HCT116 (cell line): ENCODE results near the gene UCP2. TPM values are rescaled to one million over a fixed set of nuclear protein-coding genes. Genes with fewer than 3 reads are reported as not detected.

Experiments used
- ATAC-seq: fragments of 200-7000 bp; cut with Tn5 transposase; 2 replicates; pipeline ENCODE4 v1.9.1; 2020; ENCODE audit warnings: mild to moderate bottlenecking, moderate library complexity
- BruUV-seq: library from RNA; stranded (reverse); fragments of 400-500 nt; replicated peaks from 2 replicates; lab custom pipeline; 2021; lab: Mats Ljungman, UMichigan
- CTCF ChIA-PET: fragments of 300-600 bp; sonication (Branson Sonifier 250); formaldehyde crosslinking; loops from one replicate; lab custom pipeline; 2021; ENCODE audit warnings: antibody characterized with exemption; lab: Charles Lee
- POLR2A ChIA-PET: fragments of 300-600, 350-600 bp; sonication (Branson Sonifier 250); formaldehyde crosslinking; loops from one replicate; lab custom pipeline; 2021; ENCODE audit warnings: antibody characterized with exemption; lab: Charles Lee
- RAD21 ChIA-PET, 2 experiments: fragments of 300-600 bp; sonication (Branson Sonifier 250); formaldehyde crosslinking; loops; one replicate each; lab custom pipeline; 2023; ENCODE audit warnings: low total read pairs in 2 of 2; ENCODE audit not compliant: uncharacterized antibody in 2 of 2, unreplicated experiment in 2 of 2, low non-redundant PET in 1 of 2; lab: Charles Lee
- DNase-seq: peaks from one replicate; pipeline ENCODE4 v3.0.0-alpha.2; 2010; ENCODE audit warnings: low read depth, low spot score
- H2AFZ ChIP-seq: fragments of 200-600 bp; shearing (Covaris generic), sonication (generic); 2 replicates; pipeline ENCODE4 v1.6.1; 2017; ENCODE audit warnings: low read depth, mixed run types, mixed read lengths, antibody characterized with exemption, low read length; ENCODE audit not compliant: poor library complexity, severe bottlenecking
- H3K27ac ChIP-seq: 2 replicates; pipeline ENCODE4 v1.5.1; 2012; ENCODE audit warnings: low read depth, low read length
- H3K27me3 ChIP-seq: fragments of 200-600 bp; sonication (generic); 2 replicates; pipeline ENCODE4 v1.6.1; 2016; ENCODE audit warnings: mixed run types, low read length, mixed read lengths; ENCODE audit not compliant: insufficient read depth
- H3K36me3 ChIP-seq, 2 experiments: fragments of 200-500 bp in 1 of 2; fragments of 200-600 bp in 1 of 2; sonication (Bioruptor generic) in 1 of 2; sonication (generic) in 1 of 2; 2 replicates each; pipeline versions ENCODE4 v1.5.1 to v1.6.1; 2014 to 2016; ENCODE audit warnings: low read length in 2 of 2, inconsistent platforms in 1 of 2, mixed read lengths in 1 of 2, mixed run types in 1 of 2; ENCODE audit not compliant: insufficient read depth in 2 of 2, control insufficient read depth in 1 of 2
- H3K4me1 ChIP-seq, 2 experiments: fragments of 200-600 bp in 1 of 2; sonication (generic) in 1 of 2; 2 replicates each; pipeline versions ENCODE4 v1.5.1 to v1.6.1; 2012 to 2017; ENCODE audit warnings: low read length in 2 of 2, inconsistent platforms in 1 of 2, mild to moderate bottlenecking in 1 of 2, mixed read lengths in 1 of 2, mixed run types in 1 of 2, moderate library complexity in 1 of 2; ENCODE audit not compliant: insufficient read depth in 2 of 2, control insufficient read depth in 1 of 2
- H3K4me2 ChIP-seq: fragments of 200-600 bp; sonication (generic); 2 replicates; pipeline ENCODE4 v1.6.1; 2017; ENCODE audit warnings: mixed run types, low read length, mixed read lengths
- H3K4me3 ChIP-seq, 2 experiments: fragments of 200-600 bp in 1 of 2; sonication (generic) in 1 of 2; replicated peaks in 1 of 2; 2 replicates each; pipeline ENCODE4 v1.5.1; 2011 to 2016; ENCODE audit warnings: low read length in 2 of 2, control low read depth in 1 of 2, low read depth in 1 of 2, mild to moderate bottlenecking in 1 of 2, mixed read lengths in 1 of 2, mixed run types in 1 of 2
- H3K79me2 ChIP-seq: fragments of 200-600 bp; sonication (generic); 2 replicates; pipeline ENCODE4 v1.6.1; 2017; ENCODE audit warnings: mild to moderate bottlenecking, mixed run types, low read length, moderate library complexity, mixed read lengths; ENCODE audit not compliant: insufficient read depth
- H3K9ac ChIP-seq: fragments of 200-600 bp; sonication (generic); 2 replicates; pipeline ENCODE4 v1.6.1; 2016; ENCODE audit warnings: low read length, mixed read lengths
- H3K9me2 ChIP-seq: fragments of 200-600 bp; sonication (generic), shearing (Covaris generic); 2 replicates; pipeline ENCODE4 v1.6.1; 2017; ENCODE audit warnings: mixed run types, mild to moderate bottlenecking, moderate library complexity; ENCODE audit not compliant: insufficient read depth
- H3K9me3 ChIP-seq, 2 experiments: fragments of 200-500 bp in 1 of 2; fragments of 200-600 bp in 1 of 2; sonication (Bioruptor generic) in 1 of 2; sonication (generic) in 1 of 2; 2 replicates each; pipeline ENCODE4 v1.6.1; 2014 to 2017; ENCODE audit warnings: low read length in 2 of 2, mixed read lengths in 2 of 2, inconsistent platforms in 1 of 2, low read depth in 1 of 2, mild to moderate bottlenecking in 1 of 2, mixed run types in 1 of 2, moderate library complexity in 1 of 2; ENCODE audit not compliant: control insufficient read depth in 1 of 2, insufficient read depth in 1 of 2
- H4K20me1 ChIP-seq: fragments of 200-600 bp; sonication (generic), shearing (Covaris generic); 2 replicates; pipeline ENCODE4 v1.6.1; 2017; ENCODE audit warnings: mixed run types, mild to moderate bottlenecking, moderate library complexity; ENCODE audit not compliant: insufficient read depth
- CEBPB ChIP-seq: IDR thresholded peaks from 2 replicates; pipeline ENCODE4 v1.6.1; 2012; ENCODE audit warnings: low read depth
- EGR1 ChIP-seq: IDR thresholded peaks from 2 replicates; pipeline ENCODE4 v1.6.1; 2012; ENCODE audit warnings: low read depth
- ELF1 ChIP-seq: IDR thresholded peaks from 2 replicates; pipeline ENCODE4 v1.6.1; 2012; ENCODE audit warnings: low read depth, borderline replicate concordance
- FOSL1 ChIP-seq: IDR thresholded peaks from 2 replicates; pipeline ENCODE4 v1.6.1; 2012; ENCODE audit warnings: low read depth
- JUND ChIP-seq: IDR thresholded peaks from 2 replicates; pipeline ENCODE4 v1.6.1; 2012
- MAX ChIP-seq: IDR thresholded peaks from 2 replicates; pipeline ENCODE4 v1.6.1; 2012
- POLR2AphosphoS5 ChIP-seq: IDR thresholded peaks from 2 replicates; pipeline ENCODE4 v1.6.1; 2011; ENCODE audit warnings: mild to moderate bottlenecking, low read depth, low read length, moderate library complexity
- RAD21 ChIP-seq: IDR thresholded peaks from 2 replicates; pipeline ENCODE4 v1.6.1; 2012; ENCODE audit warnings: low read depth, mild to moderate bottlenecking
- SIN3A ChIP-seq: IDR thresholded peaks from 2 replicates; pipeline ENCODE4 v1.6.1; 2012; ENCODE audit warnings: low read depth
- SP1 ChIP-seq: IDR thresholded peaks from 2 replicates; pipeline ENCODE4 v1.6.1; 2012; ENCODE audit warnings: low read depth
- ZFX ChIP-seq: fragments of 450-650 bp; IDR thresholded peaks from 2 replicates; pipeline ENCODE4 v1.6.1; 2017
- ZNF274 ChIP-seq: fragments of 200-500 bp; sonication (Bioruptor generic); IDR thresholded peaks from 2 replicates; pipeline ENCODE4 v1.6.1; 2014; ENCODE audit warnings: mild to moderate bottlenecking, low read depth, low read length, inconsistent platforms
- intact Hi-C: fragments of 100-400 bp; cut with micrococcal nuclease; formaldehyde crosslinking; loops from 2 replicates; pipeline ENCODE4 v1.10.0; 2022
- total RNA-seq: library from RNA; stranded (reverse); gene quantifications from one replicate; pipeline ENCODE4 v1.2.1, GENCODE V29; 2021; ENCODE audit not compliant: unreplicated experiment
- TF ChIP-seq, protein P1 (sequence below): IDR thresholded peaks from 2 replicates; pipeline ENCODE4 v1.6.1; 2012

Gene UCP2
- total RNA-seq, 1 experiment from 2014 or later = 20.4 TPM

- ChIA-PET POLR2A (interaction anchor here (0.6 kb wide), 1 partner anchor 504 kb away, joined by 3 read pairs; no protein-coding TSS in a partner anchor), RAD21 (interaction anchor here in 1 of 2 experiments (1.7 kb wide), 1 partner anchor 486 kb away, joined by 4 read pairs; no protein-coding TSS in a partner anchor), CTCF (interaction anchor here (0.5 to 1.3 kb wide), 9 partner anchors 8 to 607 kb away, joined by 3 to 8 read pairs (median 5); no protein-coding TSS in a partner anchor)
- no TSS peak for BruUV-seq
- peak overlapping the region; percentile 22 for H2AFZ ChIP-seq
- DNase-seq (no peak), ATAC-seq (peak; percentile 23)
- H3K9me2 ChIP-seq = no peaks in the 10 kb centered on the region
- peaks cover 0 to 5% of the 10 kb centered on the region in 2 experiments; a peak in 2 of 4 replicates for H3K4me1 ChIP-seq
- H3K4me3 ChIP-seq = no peak overlapping the region
- no peaks in the 10 kb centered on the region for H3K9me3 ChIP-seq
- H3K4me2 ChIP-seq = peak overlapping the region; percentile 44
- H3K36me3 ChIP-seq = no peaks in the 10 kb centered on the region
- no peak overlapping the region for H3K9ac ChIP-seq
- intact Hi-C loops = loop anchor here (1.0 to 10.0 kb wide), 4 partner anchors 128 to 485 kb away; no protein-coding TSS in a partner anchor
- TF ChIP-seq JUND = no peak
- TF ChIP-seq ZFX = no peak
- TF ChIP-seq RAD21 = no peak
- no peak for TF ChIP-seq FOSL1
- TF ChIP-seq MAX = no peak
- no peak for TF ChIP-seq POLR2AphosphoS5
- TF ChIP-seq, protein P1, sequence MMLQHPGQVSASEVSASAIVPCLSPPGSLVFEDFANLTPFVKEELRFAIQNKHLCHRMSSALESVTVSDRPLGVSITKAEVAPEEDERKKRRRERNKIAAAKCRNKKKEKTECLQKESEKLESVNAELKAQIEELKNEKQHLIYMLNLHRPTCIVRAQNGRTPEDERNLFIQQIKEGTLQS = no peak
- H3K27me3 ChIP-seq = no peaks in the 10 kb centered on the region
- H4K20me1 ChIP-seq = no peaks in the 10 kb centered on the region
- H3K79me2 ChIP-seq = no peaks in the 10 kb centered on the region
- H3K27ac ChIP-seq = no peak overlapping the region
These were observed 18.8 kb downstream of the UCP2 start for GRCh38 chr11:73963861-73964260.

GRCh38 chr11:73962101-73962705 lies 20.4 kb downstream of the UCP2 start:
- ChIA-PET CTCF (no interaction called here), RAD21 (no interaction called here), POLR2A (no interaction called here)
- BruUV-seq = no TSS peak
- no peaks in the 10 kb centered on the region for H3K9me3 ChIP-seq
- H3K9me2 ChIP-seq = no peaks in the 10 kb centered on the region
- no peaks in the 10 kb centered on the region for H3K79me2 ChIP-seq
- no peaks in the 10 kb centered on the region for H3K27me3 ChIP-seq
- peaks cover 0 to 5% of the 10 kb centered on the region in 2 experiments; a peak in 2 of 4 replicates for H3K4me1 ChIP-seq
- H3K4me2 ChIP-seq = no peak overlapping the region
- no peak overlapping the region for H3K4me3 ChIP-seq
- intact Hi-C loops = loop anchor here (5.0 to 10.0 kb wide), 3 partner anchors 130 to 295 kb away; no protein-coding TSS in a partner anchor
- no peak overlapping the region for H3K9ac ChIP-seq
- no peaks in the 10 kb centered on the region for H4K20me1 ChIP-seq
- no peak for TF ChIP-seq RAD21
- no peak for TF ChIP-seq ZNF274
- TF ChIP-seq CEBPB = no peak
- TF ChIP-seq MAX = no peak
- no peak for TF ChIP-seq SP1
- TF ChIP-seq EGR1 = no peak
- TF ChIP-seq FOSL1 = no peak
- no peak for TF ChIP-seq SIN3A
- no peak for TF ChIP-seq ELF1
- no peaks in the 10 kb centered on the region for H3K36me3 ChIP-seq
- no peak overlapping the region for H3K27ac ChIP-seq
- no peak for DNase-seq
- ATAC-seq = no peak
- no peak overlapping the region for H2AFZ ChIP-seq
